NCI-H2171 treated with DMSO at 0.1 percent for 48 hours (cell line): Measurements from ENCODE around the gene NOS1AP.

Experiments
- DNase-seq: peaks from one replicate; lab custom pipeline; 2025; lab: John Stamatoyannopoulos, UW

Gene NOS1AP

GRCh38 chr1:162089748-162090147 lies 20.3 kb downstream of the NOS1AP start:
- no peak for DNase-seq

DNA sequence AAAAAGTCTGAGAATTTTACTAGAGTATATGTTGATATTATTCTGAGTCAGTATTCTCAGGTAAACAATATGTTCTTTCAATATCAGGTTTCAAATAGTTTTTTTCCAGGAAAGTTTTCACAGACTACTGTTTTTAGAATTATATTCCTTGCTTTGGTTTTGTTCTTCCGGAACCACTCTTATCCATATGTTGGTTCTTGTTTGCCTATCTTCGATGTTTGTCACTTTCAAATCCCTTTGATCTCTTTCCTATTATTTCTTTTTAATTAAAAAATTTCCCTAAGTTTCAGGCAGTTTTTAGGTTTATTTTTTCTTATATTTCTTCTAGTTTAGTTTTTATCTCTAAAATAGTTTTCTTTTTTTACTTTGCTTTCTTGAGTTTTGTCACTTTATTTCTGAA lies 20.9 kb downstream of the NOS1AP start:
- no peak for DNase-seq

GRCh38 chr1:162091681-162092524 lies 22.4 kb downstream of the NOS1AP start:
- DNase-seq: no peak

- DNase-seq: no peak
Measured at GRCh38 chr1:162093095-162093494, 23.6 kb downstream of the NOS1AP start.

DNA sequence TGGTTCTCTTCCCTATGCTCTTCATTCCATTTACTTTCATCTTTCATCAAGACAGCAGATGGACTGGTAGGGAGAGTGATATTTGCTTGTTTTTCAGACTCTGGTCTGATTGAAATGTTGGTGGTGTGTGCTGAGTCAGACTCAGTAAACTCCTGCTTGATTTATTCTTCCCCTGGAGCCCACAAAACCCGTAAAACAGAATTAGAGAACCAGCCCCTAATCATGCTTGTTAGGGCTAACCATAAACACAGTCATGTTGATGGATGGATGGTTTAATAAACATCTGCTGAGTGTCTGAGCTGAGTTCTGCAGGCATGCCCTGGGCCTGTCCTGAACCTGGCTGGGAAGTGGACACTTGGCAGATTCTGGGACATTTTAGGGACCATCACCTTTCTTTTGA lies 24.8 kb downstream of the NOS1AP start:
- no peak for DNase-seq

- DNase-seq: no peak
Measured at GRCh38 chr1:162094723-162095122, 25.2 kb downstream of the NOS1AP start.

DNA sequence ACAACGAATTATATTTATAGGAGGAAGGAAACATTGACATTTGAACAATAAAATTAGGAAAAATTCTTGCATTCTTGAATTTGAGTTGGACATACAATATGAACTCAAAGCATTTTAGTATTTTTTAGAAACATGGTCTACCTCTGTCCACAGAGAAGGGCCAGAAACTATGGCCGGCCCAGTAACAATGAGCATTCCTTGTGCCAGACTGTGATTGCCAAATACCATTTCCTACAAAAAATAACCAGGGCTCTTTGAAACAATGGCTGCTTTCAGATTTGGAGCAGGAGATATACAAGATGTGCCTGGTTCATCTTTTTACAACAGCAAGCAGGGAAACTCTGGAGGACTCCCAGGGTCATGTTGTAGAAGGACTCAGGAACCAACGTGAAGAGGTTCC lies 38.4 kb downstream of the NOS1AP start:
- no peak for DNase-seq

GRCh38 chr1:162108426-162108825 lies 38.9 kb downstream of the NOS1AP start:
- no peak for DNase-seq

GRCh38 chr1:162110910-162111309 lies 41.4 kb downstream of the NOS1AP start:
- no peak for DNase-seq

- no peak for DNase-seq
Measured at GRCh38 chr1:162111572-162111971, 42.1 kb downstream of the NOS1AP start.

- DNase-seq: no peak
Measured at GRCh38 chr1:162113419-162113818, 43.9 kb downstream of the NOS1AP start.

GRCh38 chr1:162117039-162117774 lies 47.7 kb downstream of the NOS1AP start:
- DNase-seq: no peak

DNA sequence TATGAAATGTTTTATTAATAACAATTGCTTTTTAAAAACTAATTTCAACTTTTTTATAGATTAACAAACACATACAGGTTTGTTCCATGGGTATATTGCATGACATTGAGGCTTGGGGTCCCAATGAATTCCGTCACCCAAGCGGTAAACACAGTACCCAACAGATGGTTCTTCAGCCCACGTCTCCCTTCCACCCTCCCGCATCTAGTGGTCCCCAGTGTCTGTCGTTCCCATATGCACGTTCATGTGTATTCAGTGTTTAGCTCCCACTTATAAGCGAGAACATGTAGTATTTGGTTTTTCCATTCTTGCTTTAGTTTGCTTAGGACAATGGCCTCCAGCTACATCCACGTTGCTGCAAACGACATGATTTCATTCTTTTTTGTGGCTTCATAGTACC lies 48.6 kb downstream of the NOS1AP start:
- peak; percentile 17 for DNase-seq

GRCh38 chr1:162128693-162129356 lies 59.3 kb downstream of the NOS1AP start:
- no peak for DNase-seq

DNA sequence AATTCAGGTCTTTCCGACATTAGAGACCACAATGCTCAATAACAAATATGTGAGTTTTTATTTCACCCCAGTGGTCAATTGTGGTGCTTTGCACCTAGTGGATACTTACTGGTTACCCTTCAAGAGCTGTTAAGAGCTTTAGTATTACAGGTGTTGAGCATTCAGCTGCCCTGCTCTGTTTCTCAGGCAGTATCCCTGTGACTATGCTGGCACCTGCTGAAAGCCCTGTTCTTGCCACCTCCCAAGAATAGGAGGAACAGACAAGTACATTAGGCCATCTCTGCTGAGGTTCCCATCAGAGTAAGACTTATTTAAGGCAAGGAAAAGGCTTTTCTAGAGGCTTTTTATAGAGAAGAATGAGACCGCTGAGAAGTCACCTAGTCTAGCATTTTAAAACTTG lies 60.8 kb downstream of the NOS1AP start:
- no peak for DNase-seq

DNA sequence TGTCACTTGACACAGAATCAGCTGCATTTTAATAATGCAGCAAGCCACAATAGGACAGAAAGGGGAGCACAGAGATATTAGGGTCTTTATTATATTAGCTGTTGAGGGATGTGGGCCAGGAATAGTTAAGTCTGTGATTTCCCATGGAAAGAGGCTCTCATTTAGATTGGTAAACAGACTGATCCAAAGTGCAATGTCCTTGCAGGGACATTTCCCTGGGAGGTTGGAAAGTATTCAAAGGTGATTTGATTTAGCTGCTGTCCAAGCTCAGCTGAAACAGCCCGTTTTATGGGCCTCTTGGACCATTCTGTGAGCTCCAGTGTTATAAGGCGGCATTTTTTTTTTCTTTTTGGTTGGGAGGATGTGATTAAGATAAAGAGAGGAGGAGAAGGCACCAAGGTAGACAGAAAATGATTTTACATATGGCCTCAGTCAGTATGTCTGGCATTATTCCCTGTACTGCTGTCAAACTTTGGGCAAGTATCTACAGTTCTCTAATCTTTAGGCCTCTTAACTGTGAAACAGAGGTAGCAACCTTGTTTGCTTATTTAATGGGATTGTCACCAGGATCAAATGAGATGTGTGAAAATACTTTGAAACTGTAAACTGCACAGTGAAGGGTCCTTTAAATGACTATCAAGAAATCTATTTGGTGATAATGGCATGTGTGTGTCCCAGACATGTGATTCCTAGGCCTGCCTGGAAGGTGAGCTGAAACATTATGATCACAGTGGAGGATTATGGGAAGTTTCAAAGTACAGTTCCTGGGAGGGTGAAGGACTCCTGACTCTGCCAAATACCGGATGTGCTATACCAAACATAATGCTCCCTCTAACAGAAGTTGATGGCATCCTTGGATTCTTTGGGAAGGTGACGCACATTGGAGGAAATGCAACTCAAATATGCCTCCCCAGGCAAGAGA lies 62.2 kb downstream of the NOS1AP start:
- DNase-seq: no peak

- no peak for DNase-seq
Measured at GRCh38 chr1:162133566-162133965, 64.1 kb downstream of the NOS1AP start.

GRCh38 chr1:162134646-162135045 lies 65.2 kb downstream of the NOS1AP start:
- no peak for DNase-seq

- DNase-seq: peak; percentile 73
Measured at GRCh38 chr1:162135271-162135775, 65.8 kb downstream of the NOS1AP start.

DNA sequence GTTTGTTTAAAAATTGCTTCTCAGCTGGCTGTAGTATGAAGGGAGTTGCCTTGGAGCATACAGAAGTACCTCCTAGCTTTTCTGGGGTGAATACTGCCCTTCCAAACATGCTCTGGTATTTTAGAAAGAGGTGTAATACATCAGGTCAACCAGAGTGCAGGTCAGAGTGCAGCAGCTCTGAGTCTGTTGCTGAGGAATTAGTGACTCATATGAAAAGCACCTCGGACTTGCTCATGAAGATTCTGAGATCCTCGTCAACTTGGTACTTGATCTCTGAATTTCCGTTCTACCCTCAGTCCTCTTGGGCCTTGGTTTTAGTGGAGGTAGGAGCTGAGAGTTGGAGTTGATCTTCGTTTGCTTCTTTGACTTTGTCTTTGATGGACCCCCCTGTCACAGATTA lies 67.3 kb downstream of the NOS1AP start:
- DNase-seq: no peak

DNA sequence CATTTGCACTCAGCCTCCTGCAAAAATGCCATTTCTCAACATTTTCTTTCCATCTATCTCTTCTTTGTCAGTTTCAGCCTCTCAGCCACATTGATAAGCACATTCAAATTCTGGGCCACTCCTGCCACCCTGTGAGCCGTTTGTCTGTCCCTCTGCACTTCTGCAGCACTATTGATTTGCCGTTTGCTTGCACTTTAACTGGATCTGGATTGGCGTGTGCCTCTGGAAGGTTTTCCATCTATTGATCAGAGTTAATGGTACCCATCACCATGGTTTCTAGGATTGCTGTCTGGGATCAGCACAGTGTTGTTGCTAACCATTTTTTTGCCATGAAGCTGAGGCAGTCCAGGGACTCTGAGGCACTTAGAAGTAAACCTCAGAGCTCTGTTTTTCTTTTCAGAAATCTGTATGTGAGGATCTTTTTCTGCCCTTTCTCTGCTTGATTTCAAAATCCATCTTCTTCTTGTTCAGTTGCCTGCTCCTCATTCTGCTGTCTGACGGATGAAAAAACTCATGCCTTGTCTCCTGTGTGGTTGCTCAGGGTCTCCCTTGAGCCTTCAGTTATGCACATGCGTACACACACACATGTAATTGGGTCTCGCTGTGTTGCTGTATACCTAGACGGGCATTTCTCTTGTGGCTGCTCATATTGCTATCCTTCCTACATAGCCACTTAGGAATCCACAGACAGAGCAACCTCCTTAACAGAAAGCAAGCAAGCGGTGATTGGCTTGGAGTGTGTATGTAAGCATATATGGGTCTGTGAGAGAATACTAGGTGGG lies 67.9 kb downstream of the NOS1AP start:
- no peak for DNase-seq
